Progenitor cell of endocrine pancreas (in vitro differentiated cells): Measurements from ENCODE around the gene PPP1R15A. TPM values are rescaled to one million over a fixed set of nuclear protein-coding genes. Genes with fewer than 3 reads are reported as not detected.
A peak's percentile ranks its signal among the peaks of the same experiment; 100 is the strongest.
"Not testable (repeated sequence)": the region's sequence is repeated elsewhere in the genome, so short reads cannot be mapped to it uniquely, and the experiment has no call there.

Experiments used
- DNase-seq: peaks from one replicate; pipeline ENCODE4 v3.0.0; 2021; ENCODE audit warnings: low spot score; ENCODE audit not compliant: unreplicated experiment
- H3K27ac Mint-ChIP-seq: 2 replicates; pipeline ENCODE4 v1.8.0; 2021; ENCODE audit warnings: mild to moderate bottlenecking, moderate library complexity, mixed read lengths
- H3K27me3 Mint-ChIP-seq: 2 replicates; pipeline ENCODE4 v1.8.0; 2021; ENCODE audit warnings: mixed read lengths
- H3K36me3 Mint-ChIP-seq: 2 replicates; pipeline ENCODE4 v1.8.0; 2022; ENCODE audit warnings: mixed read lengths; ENCODE audit not compliant: insufficient read depth
- H3K4me1 Mint-ChIP-seq: 2 replicates; pipeline ENCODE4 v1.8.0; 2021; ENCODE audit warnings: low read depth, mixed read lengths
- H3K4me3 Mint-ChIP-seq: 2 replicates; pipeline ENCODE4 v1.8.0; 2021; ENCODE audit warnings: low read depth, mild to moderate bottlenecking, moderate library complexity, mixed read lengths
- H3K9me3 Mint-ChIP-seq: 2 replicates; pipeline ENCODE4 v1.8.0; 2021; ENCODE audit warnings: low read depth, mixed read lengths
- total RNA-seq: library from RNA; stranded (reverse); gene quantifications from 2 replicates; pipeline ENCODE4 v1.2.1, GENCODE V29; 2021
- TF ChIP-seq, protein P1 (sequence below): fragments of 200-600 bp; sonication (generic); IDR thresholded peaks from one replicate; pipeline ENCODE4 v1.5.0; 2021; ENCODE audit warnings: antibody characterized with exemption, mild to moderate bottlenecking; ENCODE audit not compliant: unreplicated experiment

Gene PPP1R15A
- total RNA-seq, 1 donor from 2014 or later: 44.5 TPM

DNA sequence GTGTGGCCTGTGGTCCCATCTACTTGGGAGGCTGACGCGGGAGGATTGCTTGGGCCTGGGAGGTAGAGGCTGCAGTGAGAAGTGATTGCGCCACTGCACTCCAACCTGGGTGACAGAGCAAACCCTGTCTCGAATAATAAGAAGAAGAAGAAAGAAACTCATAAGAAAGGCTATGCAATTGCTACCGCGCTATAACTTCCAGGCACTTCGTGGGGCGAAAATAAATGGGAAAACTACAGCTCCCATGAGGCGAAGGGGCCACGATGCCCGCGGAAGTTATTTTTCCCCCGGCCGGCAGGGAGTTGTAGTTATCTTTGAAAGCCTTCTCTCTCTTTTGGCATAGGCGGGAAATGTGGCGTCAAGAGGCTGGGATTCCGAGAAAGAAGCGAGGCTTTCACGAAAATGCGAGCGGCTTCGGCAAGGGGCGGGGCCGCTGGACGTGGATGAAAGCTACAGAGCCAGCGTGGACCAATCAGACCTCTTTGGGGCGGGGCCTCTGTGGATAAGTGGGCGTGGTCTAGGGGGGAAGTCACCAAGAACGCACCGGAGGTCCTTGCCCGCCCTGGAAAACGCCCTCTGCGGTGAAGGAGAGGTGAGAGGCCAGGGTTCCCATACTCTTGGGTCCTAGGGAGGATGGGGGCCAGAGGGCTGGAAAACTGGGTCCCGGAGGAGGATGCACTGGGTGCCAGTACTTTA, 27.7 kb downstream of the PPP1R15A start, which contains the start of gene NUCB1:
Gene NUCB1, plus strand, starts transcription at position 532 of the 696 bp plus-strand sequence. CDS start 485 bp downstream, outside the sequence.
- peak within 1 kb of the TSS; percentile 98 for H3K27ac Mint-ChIP-seq
- H3K36me3 Mint-ChIP-seq: peaks cover 6% of the 10 kb centered on the region
- TF ChIP-seq, protein P1, sequence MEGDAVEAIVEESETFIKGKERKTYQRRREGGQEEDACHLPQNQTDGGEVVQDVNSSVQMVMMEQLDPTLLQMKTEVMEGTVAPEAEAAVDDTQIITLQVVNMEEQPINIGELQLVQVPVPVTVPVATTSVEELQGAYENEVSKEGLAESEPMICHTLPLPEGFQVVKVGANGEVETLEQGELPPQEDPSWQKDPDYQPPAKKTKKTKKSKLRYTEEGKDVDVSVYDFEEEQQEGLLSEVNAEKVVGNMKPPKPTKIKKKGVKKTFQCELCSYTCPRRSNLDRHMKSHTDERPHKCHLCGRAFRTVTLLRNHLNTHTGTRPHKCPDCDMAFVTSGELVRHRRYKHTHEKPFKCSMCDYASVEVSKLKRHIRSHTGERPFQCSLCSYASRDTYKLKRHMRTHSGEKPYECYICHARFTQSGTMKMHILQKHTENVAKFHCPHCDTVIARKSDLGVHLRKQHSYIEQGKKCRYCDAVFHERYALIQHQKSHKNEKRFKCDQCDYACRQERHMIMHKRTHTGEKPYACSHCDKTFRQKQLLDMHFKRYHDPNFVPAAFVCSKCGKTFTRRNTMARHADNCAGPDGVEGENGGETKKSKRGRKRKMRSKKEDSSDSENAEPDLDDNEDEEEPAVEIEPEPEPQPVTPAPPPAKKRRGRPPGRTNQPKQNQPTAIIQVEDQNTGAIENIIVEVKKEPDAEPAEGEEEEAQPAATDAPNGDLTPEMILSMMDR: no peak
- H3K27me3 Mint-ChIP-seq: peaks cover under 1% of the 10 kb centered on the region
- H3K4me3 Mint-ChIP-seq: peak within 1 kb of the TSS; percentile 97
- peaks cover 13% of the 10 kb centered on the region for H3K4me1 Mint-ChIP-seq
- H3K9me3 Mint-ChIP-seq: no peaks in the 10 kb centered on the region
- DNase-seq: peak; percentile 98

- DNase-seq: no peak
- Mint-ChIP-seq H3K9me3 (no peaks in the 10 kb centered on the region), H3K4me1 (peaks cover 13% of the 10 kb centered on the region), H3K36me3 (peaks cover 10% of the 10 kb centered on the region), H3K4me3 (peak overlapping the region; percentile 97), H3K27ac (peak overlapping the region; percentile 98), H3K27me3 (no peaks in the 10 kb centered on the region)
- TF ChIP-seq, protein P1: no peak
These were observed 28.5 kb downstream of the PPP1R15A start for GRCh38 chr19:48900477-48901406.

DNA sequence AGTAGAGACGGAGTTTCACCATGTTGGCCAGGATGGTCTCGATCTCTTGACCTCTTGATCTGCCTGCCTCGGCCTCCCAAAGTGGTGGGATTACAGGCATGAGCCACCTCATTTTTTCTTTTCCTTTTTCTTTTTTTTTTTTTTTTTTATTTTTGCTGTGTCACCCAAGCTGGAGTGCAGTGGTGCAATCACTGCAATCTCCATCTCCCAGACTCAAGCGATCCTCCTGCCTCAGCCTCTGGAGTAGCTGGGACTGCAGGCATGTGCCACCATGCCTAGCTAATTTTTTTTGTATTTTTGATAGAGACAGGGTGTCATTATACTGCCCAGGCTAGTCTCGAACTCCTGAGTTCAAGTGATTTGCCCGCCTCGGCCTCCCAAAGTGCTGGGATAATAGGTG, 30.1 kb downstream of the PPP1R15A start:
- H3K9me3 Mint-ChIP-seq, H3K27me3 Mint-ChIP-seq, DNase-seq, H3K4me3 Mint-ChIP-seq, H3K27ac Mint-ChIP-seq: not testable (repeated sequence)
- Mint-ChIP-seq H3K36me3 (peaks cover 16% of the 10 kb centered on the region), H3K4me1 (peaks cover 13% of the 10 kb centered on the region)

DNA sequence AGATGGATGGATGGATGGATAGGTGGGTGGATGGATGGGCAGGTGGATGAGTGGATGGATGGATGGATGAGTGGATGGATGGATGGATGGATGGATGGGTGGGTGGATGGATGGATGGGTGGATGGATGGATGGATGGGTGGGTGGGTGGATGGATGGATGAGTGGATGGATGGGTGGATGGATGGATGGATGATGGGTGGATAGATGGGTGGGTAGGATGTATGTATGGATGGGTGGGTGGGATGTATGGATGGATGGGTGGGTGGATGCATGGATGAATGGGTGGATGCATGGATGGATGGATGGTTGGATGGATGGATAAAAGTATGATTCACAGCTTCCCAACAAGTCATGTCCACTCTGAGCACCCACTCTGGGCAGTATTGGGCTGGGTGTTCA, 31.6 kb downstream of the PPP1R15A start:
- Mint-ChIP-seq H3K4me1 (peaks cover 13% of the 10 kb centered on the region), H3K36me3 (peaks cover 18% of the 10 kb centered on the region)
- not testable (repeated sequence) for H3K27me3 Mint-ChIP-seq, DNase-seq, H3K27ac Mint-ChIP-seq, H3K4me3 Mint-ChIP-seq, H3K9me3 Mint-ChIP-seq

DNA sequence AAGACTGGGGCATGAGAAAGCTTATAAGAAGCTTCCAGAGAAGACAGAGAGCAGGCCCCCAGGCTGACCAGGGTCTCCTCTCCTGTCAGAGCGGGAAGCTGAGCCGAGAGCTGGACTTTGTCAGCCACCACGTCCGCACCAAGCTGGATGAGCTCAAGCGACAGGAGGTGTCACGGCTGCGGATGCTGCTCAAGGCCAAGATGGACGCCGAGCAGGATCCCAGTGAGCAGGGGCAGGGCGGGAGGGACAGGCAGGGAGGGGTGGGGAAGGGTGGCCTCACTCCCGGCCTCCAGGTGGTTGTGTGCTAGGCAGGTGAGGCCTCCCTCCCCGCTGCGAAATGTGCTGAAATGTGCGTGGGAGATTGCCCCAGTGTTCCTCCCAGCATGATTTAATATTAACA, 33.4 kb downstream of the PPP1R15A start:
- Mint-ChIP-seq H3K27me3 (no peaks in the 10 kb centered on the region), H3K27ac (no peak overlapping the region), H3K4me3 (no peak overlapping the region), H3K36me3 (peaks cover 22% of the 10 kb centered on the region), H3K9me3 (no peaks in the 10 kb centered on the region), H3K4me1 (peaks cover 5% of the 10 kb centered on the region)
- TF ChIP-seq, protein P1: no peak
- DNase-seq: no peak

DNA sequence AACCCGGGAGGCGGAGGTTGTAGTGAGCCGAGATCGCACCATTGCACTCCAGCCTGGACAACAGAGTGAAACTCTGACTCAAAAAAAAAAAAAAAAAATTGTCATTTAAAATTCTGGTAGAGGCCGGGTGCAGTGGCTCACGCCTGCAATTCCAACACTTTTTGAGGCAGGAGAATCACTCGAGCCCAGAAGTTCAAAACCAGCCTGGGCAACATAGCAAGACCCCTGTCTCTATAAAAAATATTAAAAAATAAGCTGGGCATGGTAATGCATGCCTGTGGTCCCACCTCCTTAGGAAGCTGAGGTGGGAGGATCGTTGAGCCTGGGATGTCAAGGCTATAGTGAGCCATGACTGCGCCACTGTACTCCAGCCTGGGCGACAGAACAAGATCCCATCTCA, 34.1 kb downstream of the PPP1R15A start:
- H3K27me3 Mint-ChIP-seq: no peaks in the 10 kb centered on the region
- no peak overlapping the region for H3K4me3 Mint-ChIP-seq
- H3K9me3 Mint-ChIP-seq: no peaks in the 10 kb centered on the region
- peaks cover 27% of the 10 kb centered on the region for H3K36me3 Mint-ChIP-seq
- H3K4me1 Mint-ChIP-seq: no peaks in the 10 kb centered on the region
- no peak overlapping the region for H3K27ac Mint-ChIP-seq
- no peak for DNase-seq
- TF ChIP-seq, protein P1: no peak
